ENCODE results near the gene SYNDIG1.

The SYNDIG1 gene

GRCh38 chr20:24529369-24529719, 59.9 kb downstream of the SYNDIG1 start:
- FAIRE-seq = no peak

GRCh38 chr20:24530131-24530680, 60.8 kb downstream of the SYNDIG1 start:
- no peak for FAIRE-seq

DNA sequence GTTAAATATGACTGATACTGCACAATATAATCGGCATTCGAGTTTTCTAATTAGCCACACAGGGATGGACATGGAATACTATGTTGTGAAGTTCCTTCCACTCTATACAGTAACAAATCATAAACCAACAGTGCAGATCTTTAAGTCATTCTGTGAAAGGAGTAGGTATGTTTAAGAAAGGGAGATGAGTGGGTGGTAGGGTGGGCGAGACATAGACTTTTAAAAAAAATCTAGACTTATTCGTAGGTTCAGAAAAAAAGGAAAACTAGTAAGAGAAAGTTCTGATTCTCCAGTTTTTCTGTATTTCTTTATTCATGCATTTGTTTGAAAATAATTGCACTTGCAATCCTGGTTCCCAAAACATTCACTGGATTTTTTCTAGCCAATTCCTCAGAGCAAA, 61.8 kb downstream of the SYNDIG1 start:
- FAIRE-seq = no peak

- FAIRE-seq = no peak
Observed at GRCh38 chr20:24531631-24532419, 62.4 kb downstream of the SYNDIG1 start.

GRCh38 chr20:24533449-24533848, 64.0 kb downstream of the SYNDIG1 start:
- FAIRE-seq = no peak

GRCh38 chr20:24534282-24534681, 64.9 kb downstream of the SYNDIG1 start:
- no peak for FAIRE-seq

DNA sequence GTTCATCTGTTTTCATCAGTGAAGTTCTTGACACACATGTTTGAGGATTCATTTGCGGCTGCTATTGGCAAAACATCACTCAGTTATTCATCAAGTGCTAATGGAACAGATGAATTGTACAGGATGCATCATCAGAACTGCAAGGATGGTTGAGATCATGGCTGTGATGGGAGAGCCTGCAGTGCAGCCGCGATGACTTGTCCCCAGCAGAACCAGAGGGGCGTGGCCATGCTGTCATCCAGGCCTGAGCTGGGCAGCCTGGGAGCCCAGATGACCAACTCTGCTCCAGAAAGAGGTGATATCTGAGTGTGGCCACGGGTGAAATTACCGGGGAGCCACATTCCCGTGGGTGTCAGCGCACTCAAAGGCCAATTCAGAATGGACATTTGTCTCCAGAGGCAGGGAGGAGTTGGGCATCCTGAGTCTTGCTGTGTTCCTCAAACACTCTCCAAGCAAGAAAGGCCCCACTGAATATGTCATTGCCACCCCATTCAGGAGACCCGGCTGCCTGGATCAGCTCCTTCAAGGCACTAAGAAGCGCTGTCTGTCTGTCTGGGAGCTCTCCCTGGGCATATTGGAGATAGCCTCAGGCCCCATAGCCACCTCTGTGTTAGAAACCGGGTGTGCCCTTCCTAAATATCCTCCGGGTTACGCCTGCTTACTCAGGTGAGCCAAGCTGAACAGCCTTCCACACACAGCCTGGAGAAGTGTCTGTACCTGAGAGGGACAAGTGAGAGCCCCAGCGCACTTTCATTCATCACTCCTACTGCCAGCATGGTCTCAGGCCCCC, 66.7 kb downstream of the SYNDIG1 start:
- no peak for FAIRE-seq

- no peak for FAIRE-seq
Observed at GRCh38 chr20:24537210-24537609, 67.8 kb downstream of the SYNDIG1 start.

DNA sequence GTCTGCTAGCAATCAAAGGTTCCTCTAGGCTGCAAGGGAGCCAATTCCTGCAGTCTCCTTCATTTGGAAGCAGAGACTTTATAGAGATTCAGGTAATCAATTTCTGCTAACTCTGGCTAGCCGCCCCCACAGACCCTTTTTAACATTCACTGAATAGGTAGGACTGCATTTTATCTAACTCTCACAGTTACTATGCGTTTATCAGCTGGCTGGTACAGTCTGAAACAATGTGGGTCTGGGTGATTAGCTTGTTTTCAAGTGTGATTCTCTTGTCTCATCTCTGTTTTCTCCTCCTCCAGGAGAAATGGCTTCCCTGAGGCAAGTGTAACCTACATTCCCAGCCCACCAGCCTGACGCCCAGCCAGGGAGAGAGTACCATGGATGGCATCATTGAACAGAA, 73.3 kb downstream of the SYNDIG1 start:
- FAIRE-seq = no peak

DNA sequence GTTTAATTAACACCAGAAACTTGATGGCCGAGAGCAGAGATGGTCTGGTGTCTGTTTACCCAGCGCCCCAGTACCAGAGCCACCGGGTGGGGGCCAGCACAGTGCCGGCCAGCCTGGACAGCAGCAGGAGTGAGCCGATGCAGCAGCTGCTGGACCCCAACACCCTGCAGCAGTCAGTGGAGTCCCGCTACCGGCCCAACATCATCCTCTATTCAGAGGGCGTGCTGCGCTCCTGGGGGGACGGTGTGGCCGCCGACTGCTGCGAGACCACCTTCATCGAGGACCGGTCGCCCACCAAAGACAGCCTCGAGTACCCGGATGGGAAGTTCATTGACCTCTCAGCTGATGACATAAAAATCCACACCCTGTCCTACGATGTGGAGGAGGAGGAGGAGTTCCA, 73.7 kb downstream of the SYNDIG1 start:
- FAIRE-seq = no peak

DNA sequence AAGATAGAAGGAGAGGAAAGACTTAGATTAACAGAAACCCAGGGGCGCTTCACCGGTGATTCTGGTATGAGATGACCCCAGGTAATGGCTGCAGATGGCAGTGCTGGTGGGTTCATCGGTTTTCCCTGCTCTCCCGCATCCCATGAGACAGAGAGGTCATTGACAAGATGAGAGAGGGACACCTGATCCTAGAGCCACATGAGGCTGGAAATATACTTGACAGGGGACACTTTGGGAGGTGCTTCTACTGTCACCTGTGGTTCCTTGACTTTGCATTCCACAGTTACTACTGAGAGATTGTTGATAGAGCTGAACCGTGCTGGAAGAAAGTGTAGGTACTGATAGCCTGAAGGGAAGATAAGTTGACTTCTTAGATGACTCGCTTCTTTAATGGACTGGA, 74.3 kb downstream of the SYNDIG1 start:
- no peak for FAIRE-seq

GRCh38 chr20:24544371-24544770, 74.9 kb downstream of the SYNDIG1 start:
- no peak for FAIRE-seq

GRCh38 chr20:24545168-24545567, 75.7 kb downstream of the SYNDIG1 start:
- no peak for FAIRE-seq

DNA sequence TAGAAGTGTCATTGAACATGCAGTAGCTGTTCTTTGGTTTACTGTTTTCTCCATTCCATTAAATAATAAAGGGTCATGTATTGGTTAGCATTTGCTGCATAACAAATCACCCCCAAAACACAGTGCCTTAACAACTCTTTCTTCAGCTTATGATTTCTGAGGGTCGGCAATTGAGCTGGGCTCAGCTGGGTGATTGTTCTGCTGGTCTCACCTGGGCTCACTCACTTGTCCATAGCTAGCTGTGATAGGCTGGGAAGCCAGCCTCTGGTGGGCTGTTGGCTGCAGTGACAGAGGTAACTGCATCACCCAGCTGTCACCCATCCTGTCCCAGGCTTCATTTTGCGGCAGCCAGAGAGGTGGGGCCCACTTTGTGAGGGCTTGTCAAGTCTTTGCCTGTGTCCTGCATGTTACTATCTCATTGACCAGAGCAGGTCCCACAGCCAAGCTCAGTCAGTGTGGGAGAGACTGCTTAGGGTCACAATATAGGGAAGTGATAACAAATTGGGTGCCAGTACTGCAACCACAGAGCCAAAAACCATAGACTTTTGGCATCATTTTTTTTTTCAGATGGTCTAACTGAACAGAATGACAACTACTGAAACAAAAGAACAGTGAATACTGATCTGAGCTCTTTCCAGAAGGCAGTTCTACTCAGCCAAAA, 76.9 kb downstream of the SYNDIG1 start:
- FAIRE-seq = no peak

DNA sequence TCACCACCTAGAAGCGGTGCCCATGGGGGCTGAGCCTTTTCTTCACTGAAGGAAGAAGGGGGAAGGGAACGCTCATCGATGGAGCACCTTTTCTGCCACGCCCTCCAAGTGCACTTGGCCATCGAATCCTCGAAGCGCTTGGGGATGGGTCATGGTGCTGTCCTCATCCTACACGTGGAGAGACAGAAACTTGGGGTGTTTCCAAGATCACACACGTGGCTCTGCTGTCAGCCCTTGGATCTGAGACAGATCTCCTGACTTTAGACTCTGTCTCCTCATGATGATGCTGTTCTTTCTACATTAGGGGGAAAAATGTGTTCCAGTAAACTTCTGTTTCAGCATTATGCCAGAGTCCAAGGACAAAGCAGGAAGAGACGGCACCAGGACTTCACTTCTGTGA, 78.5 kb downstream of the SYNDIG1 start:
- no peak for FAIRE-seq

- FAIRE-seq = no peak
Observed at GRCh38 chr20:24559114-24559732, 89.8 kb downstream of the SYNDIG1 start.

- FAIRE-seq = no peak
Observed at GRCh38 chr20:24560571-24561491, 91.4 kb downstream of the SYNDIG1 start.

- FAIRE-seq = no peak
Observed at GRCh38 chr20:24565835-24566351, 96.5 kb downstream of the SYNDIG1 start.

GRCh38 chr20:24566656-24567055, 97.2 kb downstream of the SYNDIG1 start:
- no peak for FAIRE-seq

- no peak for FAIRE-seq
Observed at GRCh38 chr20:24567508-24567907, 98.1 kb downstream of the SYNDIG1 start.

DNA sequence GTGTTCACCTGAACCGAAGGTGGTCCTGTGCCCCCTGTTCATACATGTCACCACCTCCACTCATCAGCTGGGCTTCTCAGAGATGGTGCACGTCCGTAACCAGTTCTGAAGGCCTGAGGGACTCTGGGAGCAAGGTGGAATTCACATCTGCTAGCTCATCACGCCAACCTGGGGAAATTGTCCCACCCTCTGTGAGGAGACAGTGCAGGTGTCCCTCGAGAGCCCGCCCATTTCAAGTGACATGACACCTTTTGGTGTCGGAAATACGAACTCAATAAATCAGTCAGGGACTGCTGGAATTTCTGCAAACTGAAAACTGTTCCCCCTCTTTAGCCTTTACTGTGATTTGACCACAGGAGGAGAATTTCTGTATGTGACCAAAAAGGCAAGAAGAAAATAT, 99.4 kb downstream of the SYNDIG1 start:
- no peak for FAIRE-seq

GRCh38 chr20:24571159-24571558, 101.7 kb downstream of the SYNDIG1 start:
- no peak for FAIRE-seq
